NCI-H1417 (cell line): ENCODE data around the gene ZBTB7A.

Source experiments
- DNase-seq, 3 experiments: peaks; one replicate each; lab custom pipeline; 2025; lab: John Stamatoyannopoulos, UW

ZBTB7A gene

GRCh38 chr19:4035582-4035981 is 31.1 kb downstream of the ZBTB7A start:
- no peak for DNase-seq

GRCh38 chr19:4035018-4035566 is 31.6 kb downstream of the ZBTB7A start:
- no peak for DNase-seq

GRCh38 chr19:4034048-4035017 is 32.4 kb downstream of the ZBTB7A start:
- no peak for DNase-seq

- DNase-seq, result no peak
Measured at GRCh38 chr19:4033028-4033956, 33.4 kb downstream of the ZBTB7A start.

- peak in 1 of 3 experiments; percentile 11 for DNase-seq
Measured at GRCh38 chr19:4032436-4032835, 34.3 kb downstream of the ZBTB7A start.

GRCh38 chr19:4031420-4031819 is 35.3 kb downstream of the ZBTB7A start:
- no peak for DNase-seq

GRCh38 chr19:4030981-4031380 is 35.7 kb downstream of the ZBTB7A start:
- no peak for DNase-seq

GRCh38 chr19:4030552-4030951 is 36.1 kb downstream of the ZBTB7A start:
- no peak for DNase-seq

- no peak for DNase-seq
Measured at GRCh38 chr19:4029247-4029614, 37.5 kb downstream of the ZBTB7A start.

- no peak for DNase-seq
Measured at GRCh38 chr19:4028334-4029246, 38.1 kb downstream of the ZBTB7A start.

GRCh38 chr19:4027146-4027545 is 39.6 kb downstream of the ZBTB7A start:
- no peak for DNase-seq

- no peak for DNase-seq
Measured at GRCh38 chr19:4025317-4025716, 41.4 kb downstream of the ZBTB7A start.

- no peak for DNase-seq
Measured at GRCh38 chr19:4023600-4024398, 42.9 kb downstream of the ZBTB7A start.

- no peak for DNase-seq
Measured at GRCh38 chr19:4019578-4019977, 47.1 kb downstream of the ZBTB7A start.

GRCh38 chr19:4018775-4019504 is 47.8 kb downstream of the ZBTB7A start:
- DNase-seq, result no peak

- no peak for DNase-seq
Measured at GRCh38 chr19:4018140-4018613, 48.5 kb downstream of the ZBTB7A start.

GRCh38 chr19:4016903-4017638 is 49.6 kb downstream of the ZBTB7A start:
- no peak for DNase-seq

GRCh38 chr19:4016486-4016885 is 50.2 kb downstream of the ZBTB7A start:
- no peak for DNase-seq
